Esophagus muscularis mucosa (tissue), 3 donors: ENCODE results near the gene APOBEC3A.

ENCODE experiments used
- CTCF ChIP-seq, 3 experiments: fragments of 200-600 bp in 2 of 3; fragments of 450-650 bp in 1 of 3; sonication (generic) in 2 of 3; IDR thresholded peaks; one replicate each; pipeline ENCODE4 v1.5.1; 2017 to 2019; ENCODE audit warnings: antibody characterized with exemption in 3 of 3, mild to moderate bottlenecking in 2 of 3, moderate library complexity in 1 of 3
- EP300 ChIP-seq: sonication (generic); formaldehyde crosslinking; IDR thresholded peaks from one replicate; pipeline ENCODE4 v1.6.1; 2017; ENCODE audit warnings: antibody characterized with exemption

GRCh38 chr22:38943201-38943600, 14.2 kb upstream of the APOBEC3A start:
- TF ChIP-seq EP300 (no peak), CTCF (IDR thresholded peaks at IDR 0.05) (peak in 1 of 3 experiments; percentile 4)
